Measurements from ENCODE around the gene FERMT3. TPM values are rescaled to one million over a fixed set of nuclear protein-coding genes. Genes with fewer than 3 reads are reported as not detected.

The FERMT3 gene
- total and polyA plus RNA-seq, 4 donors = 3.4 to 47.2 (median 9.7) TPM

- TF ChIP-seq MAX (IDR thresholded peaks at IDR 0.05) = no peak
- TF ChIP-seq JUND (IDR thresholded peaks at IDR 0.05) = no peak
- TF ChIP-seq NR2F2 (IDR thresholded peaks at IDR 0.05) = no peak
- no peak for TF ChIP-seq YY1 (IDR thresholded peaks at IDR 0.05)
- no peak for TF ChIP-seq EGR1 (IDR thresholded peaks at IDR 0.05; ENCODE audit: low read depth in 2 of 2)
- TF ChIP-seq FOXA1 (IDR thresholded peaks at IDR 0.05) = no peak
Measured at GRCh38 chr11:64180891-64181290, 25.6 kb upstream of the FERMT3 start (continued).

GRCh38 chr11:64181506-64182411 is 24.8 kb upstream of the FERMT3 start:
- peak overlapping the region in 1 of 2 donors; percentile 2 for H3K27ac ChIP-seq (ENCODE audit: low read depth in 1 of 2, low read length in 2 of 2)
- peaks cover 2 to 13% (median 8%) of the 10 kb centered on the region in 4 donors for H3K4me1 ChIP-seq (ENCODE audit: control insufficient read depth in 4 of 4, insufficient read depth in 4 of 4, low read length in 3 of 4)
- H3K4me3 ChIP-seq (ENCODE audit: low read depth in 1 of 3, low read length in 3 of 3) = no peak overlapping the region
- TF ChIP-seq JUND (IDR thresholded peaks at IDR 0.05) (peak; percentile 10 to 48), MAX (IDR thresholded peaks at IDR 0.05) (no peak)
- no peaks in the 10 kb centered on the region for H3K36me3 ChIP-seq (ENCODE audit: control insufficient read depth in 4 of 4, insufficient read depth in 3 of 4, low read depth in 1 of 4, low read length in 3 of 4)
- H3K9ac ChIP-seq (ENCODE audit: low read depth in 1 of 2, low read length in 2 of 2) = no peak overlapping the region
- peak; percentile 51 for DNase-seq (ENCODE audit: low spot score)
- H3K27me3 ChIP-seq (ENCODE audit: control insufficient read depth in 4 of 4, insufficient read depth in 4 of 4, low read length in 3 of 4) = no peaks in the 10 kb centered on the region
- WGBS = 67% methylated on average over 17 of the region's 17 CpGs
- no peaks in the 10 kb centered on the region for H3K9me3 ChIP-seq (ENCODE audit: control insufficient read depth in 4 of 4, low read length in 3 of 4)

GRCh38 chr11:64183890-64184289 is 22.6 kb upstream of the FERMT3 start:
- WGBS = 94% methylated on average over 7 of the region's 7 CpGs
- no peak for TF ChIP-seq REST (IDR thresholded peaks at IDR 0.05)
- TF ChIP-seq EGR1 (IDR thresholded peaks at IDR 0.05; ENCODE audit: low read depth in 2 of 2) = no peak
- TF ChIP-seq HNF4G (IDR thresholded peaks at IDR 0.05) = no peak
- no peak for TF ChIP-seq JUND (IDR thresholded peaks at IDR 0.05)
- TF ChIP-seq SP1 (IDR thresholded peaks at IDR 0.05) = no peak
- no peak for TF ChIP-seq CTCF (IDR thresholded peaks at IDR 0.05; ENCODE audit: low read depth, low read length, missing input control)
- no peak for TF ChIP-seq MAX (IDR thresholded peaks at IDR 0.05)
- no peak for TF ChIP-seq FOXA1 (IDR thresholded peaks at IDR 0.05)
- TF ChIP-seq RXRA (IDR thresholded peaks at IDR 0.05) = no peak
- H3K36me3 ChIP-seq (ENCODE audit: control insufficient read depth in 4 of 4, insufficient read depth in 3 of 4, low read depth in 1 of 4, low read length in 3 of 4) = no peaks in the 10 kb centered on the region
- H3K4me3 ChIP-seq (ENCODE audit: low read depth in 1 of 3, low read length in 3 of 3) = no peak overlapping the region
- no peaks in the 10 kb centered on the region for H3K9me3 ChIP-seq (ENCODE audit: control insufficient read depth in 4 of 4, low read length in 3 of 4)
- H3K27me3 ChIP-seq (ENCODE audit: control insufficient read depth in 4 of 4, insufficient read depth in 4 of 4, low read length in 3 of 4) = no peaks in the 10 kb centered on the region
- no peak overlapping the region for H3K27ac ChIP-seq (ENCODE audit: low read depth in 1 of 2, low read length in 2 of 2)
- DNase-seq (ENCODE audit: low spot score) = no peak
- H3K4me1 ChIP-seq (ENCODE audit: control insufficient read depth in 4 of 4, insufficient read depth in 4 of 4, low read length in 3 of 4) = peaks cover 2 to 15% (median 11%) of the 10 kb centered on the region in 4 donors
- no peak overlapping the region for H3K9ac ChIP-seq (ENCODE audit: low read depth in 1 of 2, low read length in 2 of 2)
